ENCODE measurements around the gene HPN.

Gene HPN

DNA sequence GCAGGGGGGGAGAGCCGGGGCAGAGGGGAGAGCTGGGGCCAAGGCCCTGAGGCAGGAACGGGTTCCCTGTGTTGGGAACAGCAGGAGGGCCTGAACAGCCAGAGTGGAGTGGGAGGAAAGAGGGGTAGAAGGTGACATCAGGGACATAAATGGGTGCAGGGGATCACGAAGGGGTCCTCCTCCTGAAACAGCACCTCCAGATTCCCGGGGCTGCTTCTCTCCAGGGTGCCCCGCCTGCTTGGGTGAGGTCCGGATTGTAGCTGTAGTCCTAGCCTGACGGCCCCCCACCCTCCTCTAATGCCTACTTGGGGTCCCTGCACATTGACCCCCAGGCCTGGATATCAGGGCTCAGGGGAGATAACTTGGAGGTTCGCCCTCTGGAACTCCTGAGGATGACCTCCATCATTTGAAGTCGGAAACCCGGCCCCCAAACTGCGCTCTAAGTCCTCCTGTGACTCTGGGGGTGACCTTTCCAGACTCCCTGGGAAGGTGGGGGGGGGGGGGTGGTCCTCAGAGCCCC, 11.7 kb upstream of the HPN start:
- Histone ChIP-seq H4K91ac (ENCODE audit: low read depth, low read length, poor library complexity) (no peak overlapping the region), H3K18ac (ENCODE audit: low read length) (peak overlapping the region; percentile 80), H3K4me3 (ENCODE audit: low read length in 2 of 2) (peak overlapping the region; percentile 41 to 64), H2BK12ac (ENCODE audit: low read length) (no peak overlapping the region), H2BK120ac (ENCODE audit: low read depth, low read length) (no peak overlapping the region), H3K4ac (ENCODE audit: low read length) (no peak overlapping the region), H3K36me3 (replicated peaks in 1 of 2; ENCODE audit: control insufficient read depth in 2 of 2, insufficient read depth in 2 of 2, low read length in 2 of 2) (peaks cover 25 to 36% of the 10 kb centered on the region in 2 donors), H2AK5ac (ENCODE audit: low read depth, low read length) (peak overlapping the region; percentile 83), H3K4me1 (ENCODE audit: control insufficient read depth in 2 of 2, insufficient read depth in 1 of 2, low read depth in 1 of 2, low read length in 2 of 2) (peaks cover 0 to 7% of the 10 kb centered on the region in 2 donors), H3K27me3 (ENCODE audit: control insufficient read depth in 3 of 3, insufficient read depth in 3 of 3, low read depth in 1 of 3, low read length in 3 of 3) (peaks cover 0 to 15% (median 14%) of the 10 kb centered on the region in 3 experiments), H2BK5ac (ENCODE audit: low read length) (peak overlapping the region; percentile 53), H3K23ac (ENCODE audit: low read depth, low read length, poor library complexity) (peak overlapping the region; percentile 91), H4K8ac (ENCODE audit: low read depth, low read length) (no peak overlapping the region), H2AFZ (ENCODE audit: low read length) (peak overlapping the region; percentile 92), H3K27ac (replicated peaks; ENCODE audit: low read length) (no peak overlapping the region), H3K9ac (ENCODE audit: low read depth, low read length, poor library complexity) (no peak overlapping the region), H3K79me1 (ENCODE audit: low read depth, low read length) (peaks cover 4% of the 10 kb centered on the region), H3K9me3 (replicated peaks in 1 of 2; ENCODE audit: control insufficient read depth in 2 of 2, insufficient read depth in 1 of 2, low read depth in 1 of 2, low read length in 2 of 2) (no peaks in the 10 kb centered on the region), H3K4me2 (ENCODE audit: insufficient read depth, low read length, poor library complexity, severe bottlenecking) (peak overlapping the region; percentile 86), H3K14ac (ENCODE audit: low read length) (no peak overlapping the region), H2BK15ac (ENCODE audit: low read length) (no peak overlapping the region)
- no CpG with 5 or more reads among the region's 11 CpGs for WGBS, 2 donors (ENCODE audit: extremely low coverage in 2 of 2, insufficient read length in 2 of 2, insufficient replicate concordance in 1 of 2)
- DNase-seq (ENCODE audit: low spot score): no peak

DNA sequence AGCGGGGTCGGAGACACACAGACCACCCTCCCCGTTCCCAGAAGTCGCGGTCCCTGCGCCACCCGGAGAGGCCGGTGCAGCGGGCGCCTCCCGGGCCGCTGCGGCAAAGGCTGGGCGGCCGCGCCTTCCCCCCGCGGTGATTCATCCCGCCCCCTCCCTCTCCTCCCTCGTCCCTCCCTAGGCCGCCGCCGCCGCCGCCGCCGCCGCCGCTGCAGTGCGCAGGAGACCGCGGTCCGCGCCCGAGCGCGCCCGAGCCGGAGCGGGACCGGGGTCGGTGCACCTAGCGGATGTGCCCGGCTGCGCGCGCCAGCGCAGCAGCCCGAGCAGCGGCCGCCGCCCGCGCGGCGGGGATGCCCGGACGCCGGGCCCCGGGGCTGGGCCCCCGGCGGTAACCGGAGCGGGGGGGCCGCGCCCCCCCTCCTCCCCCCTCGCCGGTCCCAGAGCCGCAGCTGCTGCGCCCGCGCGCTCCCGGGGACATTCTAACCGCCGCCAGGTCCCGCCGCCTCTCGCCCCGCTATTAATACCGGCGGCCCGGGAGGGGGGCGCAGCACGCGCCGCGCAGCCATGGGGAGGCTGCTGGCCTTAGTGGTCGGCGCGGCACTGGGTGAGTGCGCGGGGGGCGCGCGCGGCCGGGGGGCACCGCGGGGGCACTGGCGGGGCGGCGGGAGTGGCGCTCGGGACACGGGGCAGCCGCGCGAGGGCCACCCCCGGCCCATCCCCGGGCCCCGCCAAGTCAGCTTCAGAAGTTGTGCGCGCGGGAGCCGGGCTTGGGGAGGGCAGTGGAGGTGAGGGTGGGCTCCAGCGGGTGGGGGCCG, 11.1 kb upstream of the HPN start, which contains the start of gene SCN1B:
Gene SCN1B, plus strand, starts transcription at position 214 of the 815 bp plus-strand sequence. Its CDS starts 351 bp downstream, at position 565.
- peak within 1 kb of the TSS; percentile 84 for H3K9ac ChIP-seq (ENCODE audit: low read depth, low read length, poor library complexity)
- no CpG with 5 or more reads among the region's 118 CpGs for WGBS, 2 donors (ENCODE audit: extremely low coverage in 2 of 2, insufficient read length in 2 of 2, insufficient replicate concordance in 1 of 2)
- peak within 1 kb of the TSS; percentile 92 for H2AFZ ChIP-seq (ENCODE audit: low read length)

DNA sequence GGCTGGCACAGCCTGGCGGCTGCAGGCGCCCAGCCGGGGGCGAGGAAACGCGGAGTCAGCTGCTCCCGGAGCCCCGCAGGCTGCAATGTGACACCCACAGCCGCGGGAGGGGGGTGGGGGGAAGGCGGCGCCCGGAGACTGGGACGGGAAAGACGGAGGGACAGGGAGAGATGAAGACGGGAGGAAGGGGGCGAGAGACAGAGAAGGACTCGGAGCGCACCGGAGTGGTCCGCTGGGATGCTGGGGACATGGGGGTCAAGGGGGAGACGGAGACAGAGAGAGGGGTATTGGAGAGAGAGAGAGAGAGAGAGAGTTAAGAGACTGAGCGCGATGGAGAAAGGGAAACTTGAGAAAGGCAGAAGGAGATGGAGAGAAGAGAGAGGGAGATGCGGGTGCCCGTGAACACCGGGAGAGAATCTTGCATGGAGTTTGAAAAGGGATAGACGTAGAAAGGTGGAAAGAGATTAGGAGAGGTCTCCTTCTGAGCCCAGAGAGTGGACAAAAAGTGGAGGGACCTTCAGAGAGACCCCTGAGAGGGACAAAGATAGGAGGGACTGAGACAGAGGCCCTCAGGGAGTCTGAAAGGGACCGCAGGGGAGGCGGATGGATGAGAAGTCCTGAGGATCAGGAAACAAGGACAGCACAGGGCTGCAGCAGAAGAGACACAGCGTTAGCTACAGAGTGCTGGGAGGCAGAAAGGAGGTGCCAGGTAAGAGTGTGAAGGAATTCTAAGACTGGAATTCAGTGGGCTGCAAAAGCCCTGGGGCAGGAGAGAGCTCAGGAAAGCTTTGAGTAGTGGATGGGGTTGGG, 10.2 kb upstream of the HPN start:
- Histone ChIP-seq H3K14ac (ENCODE audit: low read length) (peak overlapping the region; percentile 71), H2AFZ (ENCODE audit: low read length) (peak overlapping the region; percentile 92), H3K18ac (ENCODE audit: low read length) (peak overlapping the region; percentile 85), H3K36me3 (replicated peaks in 1 of 2; ENCODE audit: control insufficient read depth in 2 of 2, insufficient read depth in 2 of 2, low read length in 2 of 2) (peaks cover 18 to 22% of the 10 kb centered on the region in 2 donors), H3K4me3 (ENCODE audit: low read length in 2 of 2) (peak overlapping the region; percentile 41 to 81), H3K4ac (ENCODE audit: low read length) (no peak overlapping the region), H3K9ac (ENCODE audit: low read depth, low read length, poor library complexity) (peak overlapping the region; percentile 57), H2BK120ac (ENCODE audit: low read depth, low read length) (no peak overlapping the region), H3K4me2 (ENCODE audit: insufficient read depth, low read length, poor library complexity, severe bottlenecking) (peak overlapping the region; percentile 86), H3K27ac (replicated peaks; ENCODE audit: low read length) (no peak overlapping the region), H3K79me1 (ENCODE audit: low read depth, low read length) (peaks cover 4% of the 10 kb centered on the region), H2AK5ac (ENCODE audit: low read depth, low read length) (no peak overlapping the region), H2BK5ac (ENCODE audit: low read length) (no peak overlapping the region), H3K27me3 (ENCODE audit: control insufficient read depth in 3 of 3, insufficient read depth in 3 of 3, low read depth in 1 of 3, low read length in 3 of 3) (peaks cover 0 to 15% (median 14%) of the 10 kb centered on the region in 3 experiments), H3K23ac (ENCODE audit: low read depth, low read length, poor library complexity) (no peak overlapping the region), H2BK12ac (ENCODE audit: low read length) (no peak overlapping the region), H3K4me1 (ENCODE audit: control insufficient read depth in 2 of 2, insufficient read depth in 1 of 2, low read depth in 1 of 2, low read length in 2 of 2) (peaks cover 0 to 7% of the 10 kb centered on the region in 2 donors), H4K91ac (ENCODE audit: low read depth, low read length, poor library complexity) (no peak overlapping the region), H4K8ac (ENCODE audit: low read depth, low read length) (no peak overlapping the region), H2BK15ac (ENCODE audit: low read length) (no peak overlapping the region), H3K9me3 (replicated peaks in 1 of 2; ENCODE audit: control insufficient read depth in 2 of 2, insufficient read depth in 1 of 2, low read depth in 1 of 2, low read length in 2 of 2) (no peaks in the 10 kb centered on the region)
- WGBS, 2 donors (ENCODE audit: extremely low coverage in 2 of 2, insufficient read length in 2 of 2, insufficient replicate concordance in 1 of 2): no CpG with 5 or more reads among the region's 31 CpGs
- DNase-seq (ENCODE audit: low spot score): no peak

More for the DNA sequence above, 11.1 kb upstream of the HPN start, which contains the start of gene SCN1B:
- Histone ChIP-seq H3K4me1 (ENCODE audit: control insufficient read depth in 2 of 2, insufficient read depth in 1 of 2, low read depth in 1 of 2, low read length in 2 of 2) (peaks cover 0 to 7% of the 10 kb centered on the region in 2 donors), H3K18ac (ENCODE audit: low read length) (peak within 1 kb of the TSS; percentile 85), H3K27ac (replicated peaks; ENCODE audit: low read length) (no peak within 1 kb of the TSS), H3K23ac (ENCODE audit: low read depth, low read length, poor library complexity) (peak within 1 kb of the TSS; percentile 91), H3K79me1 (ENCODE audit: low read depth, low read length) (peaks cover 4% of the 10 kb centered on the region), H3K4me3 (ENCODE audit: low read length in 2 of 2) (peak within 1 kb of the TSS; percentile 41 to 81), H4K8ac (ENCODE audit: low read depth, low read length) (no peak within 1 kb of the TSS), H3K4ac (ENCODE audit: low read length) (peak within 1 kb of the TSS; percentile 37), H2BK15ac (ENCODE audit: low read length) (no peak within 1 kb of the TSS), H3K4me2 (ENCODE audit: insufficient read depth, low read length, poor library complexity, severe bottlenecking) (peak within 1 kb of the TSS; percentile 86), H3K27me3 (ENCODE audit: control insufficient read depth in 3 of 3, insufficient read depth in 3 of 3, low read depth in 1 of 3, low read length in 3 of 3) (peaks cover 0 to 15% (median 14%) of the 10 kb centered on the region in 3 experiments), H3K36me3 (replicated peaks in 1 of 2; ENCODE audit: control insufficient read depth in 2 of 2, insufficient read depth in 2 of 2, low read length in 2 of 2) (peaks cover 23 to 30% of the 10 kb centered on the region in 2 donors), H2BK12ac (ENCODE audit: low read length) (no peak within 1 kb of the TSS), H3K9me3 (replicated peaks in 1 of 2; ENCODE audit: control insufficient read depth in 2 of 2, insufficient read depth in 1 of 2, low read depth in 1 of 2, low read length in 2 of 2) (no peaks in the 10 kb centered on the region), H2BK120ac (ENCODE audit: low read depth, low read length) (no peak within 1 kb of the TSS), H2AK5ac (ENCODE audit: low read depth, low read length) (peak within 1 kb of the TSS; percentile 83), H3K14ac (ENCODE audit: low read length) (peak within 1 kb of the TSS; percentile 71), H2BK5ac (ENCODE audit: low read length) (peak within 1 kb of the TSS; percentile 53), H4K91ac (ENCODE audit: low read depth, low read length, poor library complexity) (no peak within 1 kb of the TSS)
- DNase-seq (ENCODE audit: low spot score): peak; percentile 56
